ENCODE data around the gene GPC1.

DNA sequence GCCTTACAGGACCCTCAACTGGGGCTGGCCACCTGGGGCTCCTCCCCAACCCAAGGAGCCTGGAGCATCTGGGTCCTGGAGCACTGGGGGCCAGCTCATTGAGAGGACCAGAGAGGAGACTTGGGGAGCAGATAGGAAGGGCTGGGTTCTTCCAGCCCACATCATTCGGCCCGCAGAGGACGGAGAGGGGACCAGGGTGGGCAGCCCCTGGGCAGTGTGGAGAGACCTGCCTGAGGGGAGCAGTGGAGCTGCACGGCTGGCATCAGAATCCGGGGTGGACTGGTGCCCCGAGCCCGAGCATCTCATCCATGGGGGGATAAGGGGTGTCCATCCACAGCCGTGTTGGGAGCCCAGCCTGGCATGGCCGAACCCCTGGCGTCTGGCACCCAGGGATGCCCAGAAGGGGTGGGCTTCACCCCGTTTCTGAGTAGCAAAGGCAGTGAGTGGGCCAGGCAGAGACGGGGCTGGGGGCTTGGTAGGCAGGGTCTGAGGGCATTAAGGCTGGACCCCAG lies 11.3 kb downstream of the GPC1 start:
- no peak for TF ChIP-seq POLR2A (IDR thresholded peaks at IDR 0.05; ENCODE audit: low read depth, low read length)
- TF ChIP-seq SPI1 (IDR thresholded peaks at IDR 0.05; ENCODE audit: low read depth, low read length) = no peak
- no peak for TF ChIP-seq TAF1 (IDR thresholded peaks at IDR 0.05; ENCODE audit: low read depth, low read length)
- TF ChIP-seq POLR2AphosphoS5 (IDR thresholded peaks at IDR 0.05; ENCODE audit: low read depth, low read length) = no peak
- TF ChIP-seq PAX5 (IDR thresholded peaks at IDR 0.05; ENCODE audit: insufficient read depth, low read length, severe bottlenecking) = no peak
- TF ChIP-seq POU2F2 (IDR thresholded peaks at IDR 0.05; ENCODE audit: low read depth, low read length) = no peak

All from GM12891 (cell line).